BJ (cell line): ENCODE measurements around the gene TMEM82. TPM values are rescaled to one million over a fixed set of nuclear protein-coding genes. Genes with fewer than 3 reads are reported as not detected.

ENCODE experiments used
- CTCF ChIA-PET: fragments of 350-600 bp; formaldehyde crosslinking; extraction: SDS; loops from one replicate; lab custom pipeline; 2021; ENCODE audit warnings: antibody characterized with exemption, inconsistent platforms; lab: Yijun Ruan, JAX
- POLR2A ChIA-PET: fragments of 300-600 bp; sonication (Branson Sonifier 250); formaldehyde crosslinking; extraction: SDS; loops from one replicate; lab custom pipeline; 2021; ENCODE audit warnings: antibody characterized with exemption; lab: Charles Lee
- DNase-seq: peaks from one replicate; pipeline ENCODE4 v3.0.0-alpha.2; 2011; ENCODE audit warnings: low read depth
- H3K27me3 ChIP-seq: 2 replicates; pipeline ENCODE4 v1.6.0; 2011; ENCODE audit warnings: low read length; ENCODE audit not compliant: control insufficient read depth, insufficient read depth
- H3K36me3 ChIP-seq: 2 replicates; pipeline ENCODE4 v1.5.1; 2011; ENCODE audit warnings: low read length; ENCODE audit not compliant: control insufficient read depth, insufficient read depth
- H3K4me3 ChIP-seq: 2 replicates; pipeline ENCODE4 v1.5.1; 2011; ENCODE audit warnings: low read depth, mild to moderate bottlenecking, control low read depth, low read length
- CTCF ChIP-seq: IDR thresholded peaks from 2 replicates; pipeline ENCODE4 v1.5.1; 2011; ENCODE audit warnings: low read depth, mild to moderate bottlenecking, control low read depth, inconsistent platforms, low read length, moderate library complexity; ENCODE audit not compliant: insufficient read depth
- polyA plus RNA-seq: library from polyadenylated mRNA; depleted of rRNA; stranded (reverse); fragments of >200 nt; gene quantifications from 2 replicates; pipeline ENCODE4 v1.2.3, GENCODE V29; 2011

Gene TMEM82
- polyA plus RNA-seq, 1 experiment = not detected

DNA sequence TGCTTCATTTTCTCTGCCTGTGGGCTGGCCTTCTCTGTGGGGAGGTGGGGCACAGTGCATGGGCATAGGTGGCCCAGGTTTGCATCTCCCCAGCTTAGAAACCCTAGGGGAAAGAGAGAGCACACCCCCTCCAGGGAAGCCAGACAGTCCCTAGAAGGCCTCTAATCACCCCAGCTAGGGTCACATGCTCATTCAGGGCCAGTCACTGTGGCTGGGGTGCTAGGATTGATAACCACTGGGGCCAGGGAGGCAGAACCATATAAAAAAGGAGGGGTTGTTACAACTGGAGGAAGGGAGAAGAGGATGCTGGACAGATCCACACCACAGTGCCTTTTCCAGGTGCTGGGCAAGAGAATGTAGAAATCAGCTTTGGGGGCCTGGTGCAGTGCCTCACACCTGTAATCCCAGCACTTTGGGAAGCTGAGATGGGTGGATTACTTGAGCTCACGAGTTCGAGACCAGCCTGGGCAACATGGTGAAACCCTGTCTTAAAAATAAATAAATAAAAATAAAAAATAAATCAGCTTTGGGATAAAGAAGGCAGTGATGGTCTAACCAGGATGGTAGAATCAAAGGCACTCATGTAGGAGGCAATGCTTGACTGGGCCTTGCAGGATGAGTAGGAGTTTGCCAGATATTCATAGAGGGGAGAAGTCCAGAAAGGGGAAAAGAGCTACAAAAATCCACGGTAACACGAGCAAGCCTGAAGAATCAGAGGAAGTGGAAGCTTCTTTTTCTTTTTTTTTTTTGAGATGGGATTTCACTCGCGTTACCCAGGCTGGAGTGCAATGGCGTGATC lies 35.8 kb downstream of the TMEM82 start:
- no peak for TF ChIP-seq CTCF
- H3K4me3 ChIP-seq = no peak overlapping the region
- H3K27me3 ChIP-seq = no peaks in the 10 kb centered on the region
- peaks cover 43% of the 10 kb centered on the region for H3K36me3 ChIP-seq
- ChIA-PET CTCF (interaction anchor here (1.2 to 1.7 kb wide), 2 partner anchors 13 to 14 kb away, joined by 3 to 6 read pairs; no protein-coding TSS in a partner anchor), POLR2A (interaction anchor here (0.6 kb wide), 1 partner anchor 18 kb away, joined by 3 read pairs; no protein-coding TSS in a partner anchor)
- DNase-seq = no peak

DNA sequence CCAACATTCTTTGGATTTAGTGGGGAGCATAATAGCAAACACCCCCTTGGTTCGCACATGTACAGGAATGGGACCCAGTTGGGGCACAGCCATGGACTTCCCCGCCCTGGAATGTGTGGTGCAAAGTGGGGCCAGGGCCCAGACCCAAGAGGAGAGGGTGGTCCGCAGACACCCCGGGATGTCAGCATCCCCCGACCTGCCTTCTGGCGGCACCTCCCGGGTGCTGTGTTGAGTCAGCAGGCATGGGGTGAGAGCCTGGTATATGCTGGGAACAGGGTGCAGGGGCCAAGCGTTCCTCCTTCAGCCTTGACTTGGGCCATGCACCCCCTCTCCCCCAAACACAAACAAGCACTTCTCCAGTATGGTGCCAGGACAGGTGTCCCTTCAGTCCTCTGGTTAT lies 43.4 kb downstream of the TMEM82 start:
- POLR2A ChIA-PET = no interaction called here
- peaks cover 26% of the 10 kb centered on the region for H3K36me3 ChIP-seq
- no peak for DNase-seq
- CTCF ChIA-PET = no interaction called here
- H3K4me3 ChIP-seq = no peak overlapping the region
- no peaks in the 10 kb centered on the region for H3K27me3 ChIP-seq
- TF ChIP-seq CTCF = no peak

DNA sequence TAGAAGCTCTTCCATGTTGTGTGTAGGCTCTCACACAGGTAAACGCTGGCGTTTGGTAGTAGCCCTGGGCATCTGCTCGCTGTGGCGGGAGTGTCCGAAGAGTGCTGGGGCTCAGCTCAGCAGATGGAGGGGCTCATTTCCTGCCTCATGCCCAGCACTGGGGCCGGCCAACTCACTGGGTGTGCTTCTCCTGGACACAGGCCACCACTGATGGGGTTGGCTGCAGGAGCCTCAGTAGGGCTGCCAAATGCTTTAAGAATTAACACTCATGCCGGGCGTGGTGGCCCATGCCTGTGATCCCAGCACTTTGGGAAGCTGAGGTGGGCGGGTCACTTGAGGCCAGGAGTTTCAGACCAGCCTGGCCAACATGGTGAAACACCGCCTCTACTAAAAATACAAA lies 44.3 kb downstream of the TMEM82 start:
- no peak for DNase-seq
- ChIA-PET POLR2A (no interaction called here), CTCF (interaction anchor here (0.6 kb wide), 1 partner anchor 1089 kb away, joined by 3 read pairs; no protein-coding TSS in a partner anchor)
- H3K36me3 ChIP-seq = peaks cover 22% of the 10 kb centered on the region
- no peak overlapping the region for H3K4me3 ChIP-seq
- no peaks in the 10 kb centered on the region for H3K27me3 ChIP-seq
- no peak for TF ChIP-seq CTCF

DNA sequence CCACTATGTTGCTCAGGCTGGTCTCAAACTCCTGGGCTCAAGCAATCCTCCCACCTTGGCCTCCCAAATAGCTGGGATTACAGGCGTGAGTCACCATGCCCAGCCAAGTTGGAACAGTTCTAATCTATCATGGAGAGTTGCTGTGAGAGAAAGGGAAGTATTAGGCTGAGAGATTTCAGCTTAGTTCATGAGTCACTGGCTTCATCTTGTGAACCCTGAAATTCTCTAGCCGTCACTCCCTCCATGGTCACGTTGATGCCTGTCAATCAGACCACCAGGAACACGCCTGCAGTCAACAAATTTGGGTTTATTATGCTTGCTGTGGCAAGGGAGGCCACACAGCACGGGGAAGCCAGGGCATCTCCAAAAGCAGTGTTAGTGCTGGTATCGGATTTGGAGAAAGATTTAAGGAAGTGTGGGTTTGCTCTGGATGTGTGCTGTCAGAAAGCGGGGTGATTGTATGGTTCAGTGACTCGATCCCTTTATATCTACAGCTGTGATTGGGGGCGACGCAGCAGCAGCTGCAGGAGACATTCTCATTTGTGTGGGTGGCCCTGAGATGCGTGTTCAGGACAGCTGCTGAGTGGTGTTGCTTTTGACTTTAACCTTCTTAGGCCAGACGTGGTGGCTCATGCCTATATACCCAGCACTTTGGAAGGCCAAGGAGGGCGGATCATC lies 46.5 kb downstream of the TMEM82 start:
- POLR2A ChIA-PET = no interaction called here
- no peak for TF ChIP-seq CTCF
- H3K36me3 ChIP-seq = peaks cover 15% of the 10 kb centered on the region
- no peaks in the 10 kb centered on the region for H3K27me3 ChIP-seq
- CTCF ChIA-PET = interaction anchor here (0.7 to 1.1 kb wide), 4 partner anchors 10 to 209 kb away, joined by 3 to 5 read pairs (median 3); no protein-coding TSS in a partner anchor
- no peak for DNase-seq
- H3K4me3 ChIP-seq = no peak overlapping the region

DNA sequence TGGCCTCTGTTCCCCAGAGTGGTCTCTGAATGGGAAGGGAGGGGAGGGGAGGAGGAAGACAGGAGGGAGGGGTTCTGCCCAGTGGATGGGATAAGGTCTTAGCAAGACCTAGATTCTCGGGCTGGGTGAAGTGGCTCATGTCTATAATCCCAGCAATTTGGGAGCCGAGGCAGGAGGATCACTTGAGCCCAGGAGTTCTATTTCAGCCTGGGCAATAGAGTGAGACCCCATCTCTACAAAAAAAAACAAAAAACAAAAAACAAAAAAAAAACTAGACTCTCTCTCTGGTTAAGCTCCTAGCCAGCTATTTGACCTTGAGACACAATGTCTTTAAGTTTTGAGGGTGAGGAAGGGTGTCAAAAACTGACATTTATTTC lies 53.8 kb downstream of the TMEM82 start:
- Histone ChIP-seq H3K4me3 (no peak overlapping the region), H3K36me3 (no peaks in the 10 kb centered on the region), H3K27me3 (no peaks in the 10 kb centered on the region)
- CTCF ChIA-PET = interaction anchor here (1.0 to 3.5 kb wide), 2 partner anchors 20 to 202 kb away, joined by 3 to 18 read pairs; no protein-coding TSS in a partner anchor
- TF ChIP-seq CTCF = no peak
- DNase-seq = no peak
- POLR2A ChIA-PET = interaction anchor here (0.9 kb wide), 1 partner anchor 38 kb away, joined by 25 read pairs; no protein-coding TSS in a partner anchor
